Gastroesophageal sphincter (tissue), 4 donors: Measurements from ENCODE around the gene KCNA2. TPM values are rescaled to one million over a fixed set of nuclear protein-coding genes. Genes with fewer than 3 reads are reported as not detected.

ENCODE experiments used
- ATAC-seq: fragments of 150-250 bp; one replicate; pipeline ENCODE4 v1.9.1; 2016; ENCODE audit warnings: mild to moderate bottlenecking, moderate library complexity
- H3K27ac ChIP-seq, 4 donors: fragments of 200-600 bp; sonication (generic) in 3 of 4; 1 replicate in 3 of 4; 2 replicates in 1 of 4; pipeline ENCODE4 v1.5.1; 2016 to 2019
- H3K27me3 ChIP-seq: fragments of 200-600 bp; sonication (generic); one replicate; pipeline ENCODE4 v1.5.1; 2019
- H3K36me3 ChIP-seq, 2 donors: fragments of 200-600 bp; sonication (generic); one replicate each; pipeline ENCODE4 v1.5.1; 2019; ENCODE audit warnings: control low read depth in 1 of 2
- H3K4me1 ChIP-seq, 3 donors: fragments of 200-600 bp; sonication (generic); 1 replicate in 2 of 3; 2 replicates in 1 of 3; pipeline ENCODE4 v1.5.1; 2016 to 2019; ENCODE audit warnings: control low read depth in 2 of 3
- H3K4me3 ChIP-seq, 2 donors: fragments of 200-600 bp; sonication (generic); one replicate each; pipeline ENCODE4 v1.5.1; 2019; ENCODE audit warnings: mild to moderate bottlenecking in 1 of 2, moderate library complexity in 1 of 2
- H3K9me3 ChIP-seq, 3 donors: fragments of 200-600 bp; sonication (generic); one replicate each; pipeline ENCODE4 v1.5.1; 2017 to 2019; ENCODE audit warnings: control low read depth in 2 of 3
- EP300 ChIP-seq: sonication (generic); formaldehyde crosslinking; IDR thresholded peaks from one replicate; pipeline ENCODE4 v1.6.1; 2017; ENCODE audit warnings: antibody characterized with exemption, mild to moderate bottlenecking
- POLR2A ChIP-seq, 2 donors: fragments of 450-650 bp; IDR thresholded peaks; one replicate each; pipeline ENCODE4 v1.6.1; 2017; ENCODE audit warnings: antibody characterized with exemption in 2 of 2, mild to moderate bottlenecking in 2 of 2, moderate library complexity in 1 of 2
- POLR2AphosphoS5 ChIP-seq: sonication (generic); formaldehyde crosslinking; IDR thresholded peaks from one replicate; pipeline ENCODE4 v1.6.1; 2017; ENCODE audit warnings: antibody characterized with exemption
- WGBS, 2 donors: methylation state at CpG; one replicate each; pipeline ENCODE4 v1.1.5; 2018; ENCODE audit warnings: low coverage in 1 of 2; 5-methylcytosine and 5-hydroxymethylcytosine counted together
- total RNA-seq, 4 donors: library from RNA; depleted of rRNA; stranded (reverse); fragments of >200 nt; gene quantifications; one replicate each; pipeline ENCODE4 v1.1.0, GENCODE V29; 2016
- TF ChIP-seq, protein P1 (sequence below), 4 experiments: fragments of 200-600 bp in 2 of 4; fragments of 450-650 bp in 2 of 4; sonication (generic) in 1 of 4; IDR thresholded peaks; one replicate each; pipeline ENCODE4 v1.5.1; 2017 to 2019; ENCODE audit warnings: antibody characterized with exemption in 4 of 4, mild to moderate bottlenecking in 2 of 4, moderate library complexity in 2 of 4

KCNA2 gene
- total RNA-seq, 4 donors from 2014 or later, result 2.8 to 16.8 (median 4.6) TPM

- no peak for ATAC-seq
- TF ChIP-seq, protein P1, sequence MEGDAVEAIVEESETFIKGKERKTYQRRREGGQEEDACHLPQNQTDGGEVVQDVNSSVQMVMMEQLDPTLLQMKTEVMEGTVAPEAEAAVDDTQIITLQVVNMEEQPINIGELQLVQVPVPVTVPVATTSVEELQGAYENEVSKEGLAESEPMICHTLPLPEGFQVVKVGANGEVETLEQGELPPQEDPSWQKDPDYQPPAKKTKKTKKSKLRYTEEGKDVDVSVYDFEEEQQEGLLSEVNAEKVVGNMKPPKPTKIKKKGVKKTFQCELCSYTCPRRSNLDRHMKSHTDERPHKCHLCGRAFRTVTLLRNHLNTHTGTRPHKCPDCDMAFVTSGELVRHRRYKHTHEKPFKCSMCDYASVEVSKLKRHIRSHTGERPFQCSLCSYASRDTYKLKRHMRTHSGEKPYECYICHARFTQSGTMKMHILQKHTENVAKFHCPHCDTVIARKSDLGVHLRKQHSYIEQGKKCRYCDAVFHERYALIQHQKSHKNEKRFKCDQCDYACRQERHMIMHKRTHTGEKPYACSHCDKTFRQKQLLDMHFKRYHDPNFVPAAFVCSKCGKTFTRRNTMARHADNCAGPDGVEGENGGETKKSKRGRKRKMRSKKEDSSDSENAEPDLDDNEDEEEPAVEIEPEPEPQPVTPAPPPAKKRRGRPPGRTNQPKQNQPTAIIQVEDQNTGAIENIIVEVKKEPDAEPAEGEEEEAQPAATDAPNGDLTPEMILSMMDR (IDR thresholded peaks at IDR 0.05), result no peak
- TF ChIP-seq POLR2A (IDR thresholded peaks at IDR 0.05), result no peak
- no peak for TF ChIP-seq EP300
- TF ChIP-seq POLR2AphosphoS5, result no peak
- Histone ChIP-seq H3K9me3 (no peaks in the 10 kb centered on the region), H3K4me1 (no peaks in the 10 kb centered on the region), H3K36me3 (no peaks in the 10 kb centered on the region), H3K4me3 (no peak overlapping the region), H3K27me3 (peaks cover 33% of the 10 kb centered on the region), H3K27ac (no peak overlapping the region)
- WGBS, 2 donors, result 27 to 38% methylated on average over 1 to 2 of the region's 2 CpGs
Observed at GRCh38 chr1:110545492-110545891, 60.7 kb downstream of the KCNA2 start.

GRCh38 chr1:110544753-110545152 is 61.4 kb downstream of the KCNA2 start:
- Histone ChIP-seq H3K27me3 (peaks cover 36% of the 10 kb centered on the region), H3K9me3 (no peaks in the 10 kb centered on the region), H3K4me1 (no peaks in the 10 kb centered on the region), H3K27ac (no peak overlapping the region), H3K4me3 (no peak overlapping the region), H3K36me3 (no peaks in the 10 kb centered on the region)
- 70 to 73% methylated on average over 3 of the region's 3 CpGs for WGBS, 2 donors
- no peak for ATAC-seq
- TF ChIP-seq POLR2AphosphoS5 (no peak), EP300 (no peak), POLR2A (IDR thresholded peaks at IDR 0.05) (no peak)
- TF ChIP-seq, protein P1 (IDR thresholded peaks at IDR 0.05), result no peak

Other genes with a start within 250 kb of the KCNA2 start
- 10 to 100 TPM; 10.5 to 16.9 (median 15.2) TPM for gene SLC16A4, start 215.3 kb downstream of the KCNA2 start, total RNA-seq
- 100 to 1,000 TPM in 2 of 4 donors, 10 to 100 TPM in 2; 72.5 to 126 (median 101) TPM for gene LAMTOR5, start 198.7 kb downstream of the KCNA2 start, total RNA-seq
- gene PROK1, start 155.2 kb downstream of the KCNA2 start, total RNA-seq, result 1 to 10 TPM in 1 of 4 donors, not detected in 3; 1.1 TPM
- gene KCNA10, start 87.2 kb downstream of the KCNA2 start, total RNA-seq, result not detected
- gene KCNA3, start 68.6 kb upstream of the KCNA2 start, total RNA-seq, result 1 to 10 TPM in 1 of 4 donors, under 1 TPM in 3; 0.31 to 1.9 (median 0.49) TPM